H1 (cell line): Measurements from ENCODE around the gene RCSD1. TPM values are rescaled to one million over a fixed set of nuclear protein-coding genes. Genes with fewer than 3 reads are reported as not detected.

ENCODE experiments used
- TBP ChIP-seq: IDR thresholded peaks from 2 replicates; pipeline ENCODE4 v1.6.1; 2011; ENCODE audit warnings: low read depth, low read length, improper control_type of control experiment
- polyA plus RNA-seq, 7 experiments: library from polyadenylated mRNA; depleted of rRNA in 3 of 7; stranded (reverse) in 5 of 7; unstranded in 2 of 7; fragments of >200 nt in 5 of 7; fragments of 200-250 nt in 2 of 7; gene quantifications; 1 replicate in 5 of 7; 2 replicates in 1 of 7; 4 replicates in 1 of 7; pipeline versions ENCODE4 v1.2.1 to v1.2.3, GENCODE V29; 2011 to 2013; ENCODE audit warnings: missing spikeins in 2 of 7, mixed read lengths in 2 of 7
- total RNA-seq: library from RNA; stranded (reverse); fragmentation: NEBNext Ultra II Directional; extraction: Animal tissue kit (Norgen Biotek cat#: 25700); gene quantifications from 2 replicates; pipeline ENCODE4 v1.2.1, GENCODE V29; 2021

Gene RCSD1
- total and polyA plus RNA-seq, 2 of the 8 experiments (the other 6 are each of a cell fraction or from before 2014, with no cell fraction given), result 0.47 to 0.69 TPM

DNA sequence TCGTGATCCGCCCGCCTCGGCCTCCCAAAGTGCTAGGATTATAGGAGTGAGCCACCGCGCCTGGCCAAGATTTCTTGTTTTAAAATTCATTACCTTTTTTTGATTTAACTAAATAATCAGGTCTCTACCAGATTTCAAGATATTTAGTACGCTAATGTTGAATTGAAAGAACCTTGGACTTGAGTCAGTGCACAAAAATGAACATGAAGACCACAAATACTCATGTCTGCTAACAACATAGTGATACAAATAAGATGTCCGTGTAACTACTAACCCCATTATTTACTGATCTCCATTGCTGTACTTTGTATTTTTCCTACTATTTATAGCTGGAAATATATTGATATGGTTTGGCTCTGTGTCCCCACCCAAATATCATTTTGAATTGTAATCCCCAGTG lies 108.1 kb downstream of the RCSD1 start (continued):
- TF ChIP-seq TBP, result no peak
